Umbilical cord (tissue), 2 donors: ENCODE results near the gene CCDC159. TPM values are rescaled to one million over a fixed set of nuclear protein-coding genes. Genes with fewer than 3 reads are reported as not detected.
"Not testable (repeated sequence)": the region's sequence is repeated elsewhere in the genome, so short reads cannot be mapped to it uniquely, and the experiment has no call there.

Source experiments
- DNase-seq: peaks from one replicate; pipeline ENCODE4 v3.0.0-alpha.2; 2015; ENCODE audit warnings: low spot score
- total RNA-seq: library from RNA; depleted of rRNA; stranded (reverse); fragments of >200 nt; gene quantifications from one replicate; pipeline ENCODE4 v1.2.3, GENCODE V29; 2014; ENCODE audit warnings: low replicate concordance; ENCODE audit not compliant: insufficient read depth

The CCDC159 gene
- total RNA-seq, 1 donor from 2014 or later, result 3.4 TPM

- no peak for DNase-seq
Observed at GRCh38 chr19:11338121-11338520, 8.2 kb upstream of the CCDC159 start.

GRCh38 chr19:11338569-11339253, 7.6 kb upstream of the CCDC159 start:
- DNase-seq, result peak; percentile 57

GRCh38 chr19:11339254-11340098, 6.8 kb upstream of the CCDC159 start, which contains the start of gene RAB3D:
TSS of gene RAB3D (minus strand) at chr19:11339657. CDS start at chr19:11337399, 2,258 bp downstream.
- peak; percentile 95 for DNase-seq

GRCh38 chr19:11340099-11340467, 6.2 kb upstream of the CCDC159 start:
- DNase-seq, result not testable (repeated sequence)

GRCh38 chr19:11342429-11342828, 3.9 kb upstream of the CCDC159 start:
- no peak for DNase-seq

- no peak for DNase-seq
Observed at GRCh38 chr19:11345122-11345803, 1.1 kb upstream of the CCDC159 start.

GRCh38 chr19:11347546-11348039, 1.3 kb downstream of the CCDC159 start:
- no peak for DNase-seq

- DNase-seq, result no peak
Observed at GRCh38 chr19:11349171-11349570, 2.9 kb downstream of the CCDC159 start.

- DNase-seq, result not testable (repeated sequence)
Observed at GRCh38 chr19:11354102-11354501, 7.8 kb downstream of the CCDC159 start.

- peak; percentile 91 for DNase-seq
Observed at GRCh38 chr19:11355160-11356073, 9.1 kb downstream of the CCDC159 start, which contains the start of gene PLPPR2. TSS of gene PLPPR2 (plus strand) at chr19:11355432. CDS start at chr19:11357674, 2,242 bp downstream.

GRCh38 chr19:11356074-11356397, 9.7 kb downstream of the CCDC159 start:
- DNase-seq, result no peak

GRCh38 chr19:11356676-11357550, 10.6 kb downstream of the CCDC159 start:
- no peak for DNase-seq

GRCh38 chr19:11359421-11359820, 13.1 kb downstream of the CCDC159 start:
- DNase-seq, result no peak

- no peak for DNase-seq
Observed at GRCh38 chr19:11361037-11361770, 14.9 kb downstream of the CCDC159 start.

- DNase-seq, result no peak
Observed at GRCh38 chr19:11361771-11362731, 15.7 kb downstream of the CCDC159 start.

- no peak for DNase-seq
Observed at GRCh38 chr19:11363881-11364280, 17.6 kb downstream of the CCDC159 start.

GRCh38 chr19:11364296-11364904, 18.1 kb downstream of the CCDC159 start:
- DNase-seq, result no peak

GRCh38 chr19:11364935-11365334, 18.6 kb downstream of the CCDC159 start:
- DNase-seq, result no peak
